Inflammatory macrophage (primary cell): ENCODE measurements around the gene MLYCD.

ENCODE experiments used
- DNase-seq, 2 donors: peaks; one replicate each; pipeline ENCODE4 v3.0.0-alpha.2; 2020 to 2022

The MLYCD gene

GRCh38 chr16:83971165-83972130, 72.5 kb downstream of the MLYCD start:
- no peak for DNase-seq

GRCh38 chr16:83972256-83973008, 73.5 kb downstream of the MLYCD start:
- DNase-seq = no peak

GRCh38 chr16:83973077-83973476, 74.2 kb downstream of the MLYCD start:
- DNase-seq = no peak

- no peak for DNase-seq
Measured at GRCh38 chr16:83973581-83974385, 74.9 kb downstream of the MLYCD start.

- DNase-seq = no peak
Measured at GRCh38 chr16:83974475-83974874, 75.6 kb downstream of the MLYCD start.

- no peak for DNase-seq
Measured at GRCh38 chr16:83975590-83976260, 76.8 kb downstream of the MLYCD start.
